ENCODE measurements around the gene HOXA7. TPM values are rescaled to one million over a fixed set of nuclear protein-coding genes. Genes with fewer than 3 reads are reported as not detected.
A peak's percentile ranks its signal among the peaks of the same experiment; 100 is the strongest.

The HOXA7 gene
- total and polyA plus RNA-seq, 8 donors: 0.98 to 34.8 (median 1.2) TPM; not detected in 1

- 42 to 68% (median 58%) methylated on average over 4 of the region's 4 CpGs for WGBS, 5 donors
- peaks cover 0 to 96% (median 45%) of the 10 kb centered on the region in 3 donors for H3K27me3 ChIP-seq
- no peaks in the 10 kb centered on the region for H3K9me3 ChIP-seq
- peak overlapping the region in 3 of 4 donors; percentile 52 to 59 (median 54) for H3K4me3 ChIP-seq
- intact Hi-C loops (cut with DNase I; ENCODE audit: low total_unique reads): no loop called here
- peaks cover 10 to 50% (median 27%) of the 10 kb centered on the region in 4 donors for H3K4me1 ChIP-seq
- H3K27ac ChIP-seq: peak overlapping the region in 4 of 5 donors; percentile 92 to 99 (median 95)
- TF ChIP-seq POLR2A (IDR thresholded peaks at IDR 0.05): no peak
- TF ChIP-seq CTCF (IDR thresholded peaks at IDR 0.05): no peak
- TF ChIP-seq EP300 (IDR thresholded peaks at IDR 0.05): no peak
- TF ChIP-seq POLR2AphosphoS5 (IDR thresholded peaks at IDR 0.05): no peak
- peak in 1 of 2 donors; percentile 28 for DNase-seq
- H3K36me3 ChIP-seq: no peaks in the 10 kb centered on the region
Measured at GRCh38 chr7:27112361-27112760, 44.1 kb downstream of the HOXA7 start.

GRCh38 chr7:27111751-27112277 is 44.7 kb downstream of the HOXA7 start:
- H3K4me1 ChIP-seq: peaks cover 10 to 53% (median 27%) of the 10 kb centered on the region in 4 donors
- no peak for TF ChIP-seq CTCF (IDR thresholded peaks at IDR 0.05)
- 38 to 55% (median 49%) methylated on average over 4 of the region's 4 CpGs for WGBS, 5 donors
- H3K9me3 ChIP-seq: no peaks in the 10 kb centered on the region
- no peaks in the 10 kb centered on the region for H3K36me3 ChIP-seq
- peak overlapping the region in 4 of 5 donors; percentile 92 to 99 (median 95) for H3K27ac ChIP-seq
- peak in 1 of 2 donors; percentile 72 for DNase-seq
- H3K4me3 ChIP-seq: peak overlapping the region in 1 of 4 donors; percentile 54
- peaks cover 0 to 94% (median 46%) of the 10 kb centered on the region in 3 donors for H3K27me3 ChIP-seq
- intact Hi-C loops (cut with DNase I; ENCODE audit: low total_unique reads): no loop called here

GRCh38 chr7:27111042-27111750 is 45.3 kb downstream of the HOXA7 start:
- WGBS, 5 donors: 32 to 51% (median 43%) methylated on average over 5 to 6 of the region's 6 CpGs
- intact Hi-C loops (cut with DNase I; ENCODE audit: low total_unique reads): no loop called here
- no peaks in the 10 kb centered on the region for H3K36me3 ChIP-seq
- TF ChIP-seq CTCF (IDR thresholded peaks at IDR 0.05): no peak
- TF ChIP-seq POLR2AphosphoS5 (IDR thresholded peaks at IDR 0.05): peak in 2 of 3 donors; percentile 42 to 70
- H3K4me1 ChIP-seq: peaks cover 10 to 58% (median 27%) of the 10 kb centered on the region in 4 donors
- peak overlapping the region; percentile 21 to 30 (median 24) for H3K4me3 ChIP-seq
- peak in 1 of 2 donors; percentile 76 for DNase-seq
- H3K27me3 ChIP-seq: peaks cover 5 to 94% (median 53%) of the 10 kb centered on the region in 3 donors
- H3K9me3 ChIP-seq: peaks cover 0 to 4% (median 0%) of the 10 kb centered on the region in 4 donors
- H3K27ac ChIP-seq: peak overlapping the region; percentile 76 to 99 (median 94)

GRCh38 chr7:27110186-27111031 is 46.1 kb downstream of the HOXA7 start:
- peak in 1 of 2 donors; percentile 94 for DNase-seq
- Histone ChIP-seq H3K9me3 (peaks cover 0 to 4% (median 0%) of the 10 kb centered on the region in 4 donors), H3K36me3 (no peaks in the 10 kb centered on the region), H3K4me3 (peak overlapping the region; percentile 21 to 30 (median 24)), H3K4me1 (peaks cover 10 to 66% (median 30%) of the 10 kb centered on the region in 4 donors), H3K27me3 (peaks cover 6 to 94% (median 52%) of the 10 kb centered on the region in 3 donors), H3K27ac (peak overlapping the region; percentile 76 to 99 (median 94))
- intact Hi-C loops (cut with DNase I; ENCODE audit: low total_unique reads): no loop called here
- WGBS, 5 donors: 24 to 41% (median 32%) methylated on average over 49 to 66 of the region's 66 CpGs
- TF ChIP-seq CTCF (IDR thresholded peaks at IDR 0.05) (no peak), POLR2AphosphoS5 (IDR thresholded peaks at IDR 0.05) (peak in 2 of 3 donors; percentile 22 to 44)
